KMS-11 (cell line): ENCODE data around the gene TTK.
A peak's percentile ranks its signal among the peaks of the same experiment; 100 is the strongest.

ENCODE experiments used
- H2AFZ ChIP-seq: fragments of 200-600 bp; sonication (generic); 2 replicates; pipeline ENCODE4 v1.6.1; 2016; ENCODE audit warnings: antibody characterized with exemption, mixed run types, low read depth
- H3K27ac ChIP-seq: fragments of 200-600 bp; sonication (generic); 2 replicates; pipeline ENCODE4 v1.6.1; 2016; ENCODE audit warnings: mild to moderate bottlenecking, mixed run types
- H3K27me3 ChIP-seq: fragments of 200-600 bp; sonication (generic); 2 replicates; pipeline ENCODE4 v1.6.1; 2017; ENCODE audit warnings: mild to moderate bottlenecking, low read depth, mixed run types, moderate library complexity; ENCODE audit not compliant: insufficient read depth
- H3K36me3 ChIP-seq: fragments of 200-600 bp; sonication (generic); 2 replicates; pipeline ENCODE4 v1.6.1; 2017; ENCODE audit warnings: mild to moderate bottlenecking, mixed run types; ENCODE audit not compliant: insufficient read depth
- H3K4me1 ChIP-seq: fragments of 200-600 bp; sonication (generic); 2 replicates; pipeline ENCODE4 v1.6.1; 2016; ENCODE audit warnings: mild to moderate bottlenecking, low read depth, mixed run types; ENCODE audit not compliant: poor library complexity, severe bottlenecking
- H3K4me2 ChIP-seq: fragments of 200-600 bp; sonication (generic); 2 replicates; pipeline ENCODE4 v1.7.0; 2016; ENCODE audit warnings: mild to moderate bottlenecking, mixed run types
- H3K4me3 ChIP-seq: fragments of 200-600 bp; sonication (generic); IDR thresholded peaks from 2 replicates; pipeline ENCODE4 v1.6.1; 2017; ENCODE audit warnings: low read depth, low read length, mixed read lengths; ENCODE audit not compliant: insufficient read depth
- H3K79me2 ChIP-seq: fragments of 200-600 bp; sonication (generic); 2 replicates; pipeline ENCODE4 v1.6.1; 2016; ENCODE audit warnings: low read depth, mixed run types; ENCODE audit not compliant: insufficient read depth
- H3K9ac ChIP-seq: fragments of 200-600 bp; sonication (generic); 2 replicates; pipeline ENCODE4 v1.6.1; 2016; ENCODE audit warnings: mild to moderate bottlenecking, mixed run types
- H4K20me1 ChIP-seq: fragments of 200-600 bp; sonication (generic); 2 replicates; pipeline ENCODE4 v1.6.1; 2016; ENCODE audit warnings: mild to moderate bottlenecking, mixed run types; ENCODE audit not compliant: insufficient read depth
- TF ChIP-seq, protein P1 (sequence below): fragments of 200-600 bp; sonication (generic); conservative IDR thresholded peaks from 2 replicates; pipeline ENCODE4 v1.6.1; 2017; ENCODE audit warnings: low read depth, mild to moderate bottlenecking, antibody characterized with exemption, low read length, moderate library complexity, mixed read lengths

Gene TTK

DNA sequence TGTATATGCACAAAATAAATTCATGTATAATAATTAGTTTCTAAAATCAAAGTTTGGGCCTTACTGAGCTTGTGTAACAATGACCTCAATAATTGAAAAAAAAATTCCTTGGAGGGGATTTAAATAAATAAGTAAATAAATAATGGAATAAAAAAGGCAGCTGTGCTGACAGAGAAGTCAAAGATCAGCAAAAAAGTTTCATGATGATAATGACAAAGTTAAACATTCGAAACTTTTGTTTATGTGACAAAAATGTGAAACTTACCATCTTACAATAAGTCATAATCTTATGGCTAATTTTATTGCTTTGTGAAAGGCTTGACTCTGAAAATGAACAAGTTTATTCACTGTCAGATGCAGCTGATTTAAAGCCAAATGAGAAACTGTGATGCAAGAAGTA is 3.1 kb upstream of the TTK start:
- TF ChIP-seq, protein P1, sequence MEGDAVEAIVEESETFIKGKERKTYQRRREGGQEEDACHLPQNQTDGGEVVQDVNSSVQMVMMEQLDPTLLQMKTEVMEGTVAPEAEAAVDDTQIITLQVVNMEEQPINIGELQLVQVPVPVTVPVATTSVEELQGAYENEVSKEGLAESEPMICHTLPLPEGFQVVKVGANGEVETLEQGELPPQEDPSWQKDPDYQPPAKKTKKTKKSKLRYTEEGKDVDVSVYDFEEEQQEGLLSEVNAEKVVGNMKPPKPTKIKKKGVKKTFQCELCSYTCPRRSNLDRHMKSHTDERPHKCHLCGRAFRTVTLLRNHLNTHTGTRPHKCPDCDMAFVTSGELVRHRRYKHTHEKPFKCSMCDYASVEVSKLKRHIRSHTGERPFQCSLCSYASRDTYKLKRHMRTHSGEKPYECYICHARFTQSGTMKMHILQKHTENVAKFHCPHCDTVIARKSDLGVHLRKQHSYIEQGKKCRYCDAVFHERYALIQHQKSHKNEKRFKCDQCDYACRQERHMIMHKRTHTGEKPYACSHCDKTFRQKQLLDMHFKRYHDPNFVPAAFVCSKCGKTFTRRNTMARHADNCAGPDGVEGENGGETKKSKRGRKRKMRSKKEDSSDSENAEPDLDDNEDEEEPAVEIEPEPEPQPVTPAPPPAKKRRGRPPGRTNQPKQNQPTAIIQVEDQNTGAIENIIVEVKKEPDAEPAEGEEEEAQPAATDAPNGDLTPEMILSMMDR: no peak
- Histone ChIP-seq H3K4me1 (peaks cover 4% of the 10 kb centered on the region), H3K79me2 (peaks cover 14% of the 10 kb centered on the region; the same call in 1 of the 2 replicates), H3K4me3 (no peak overlapping the region), H3K27ac (no peak overlapping the region), H2AFZ (no peak overlapping the region), H3K9ac (no peak overlapping the region), H4K20me1 (no peaks in the 10 kb centered on the region), H3K36me3 (no peaks in the 10 kb centered on the region), H3K27me3 (no peaks in the 10 kb centered on the region), H3K4me2 (no peak overlapping the region)

GRCh38 chr6:80003826-80004172 is 650 bp upstream of the TTK start:
- TF ChIP-seq, protein P1: no peak
- H3K4me1 ChIP-seq: peaks cover 4% of the 10 kb centered on the region
- peak overlapping the region; percentile 46; the same call in 1 of the 2 replicates for H3K9ac ChIP-seq
- no peaks in the 10 kb centered on the region for H3K36me3 ChIP-seq
- peak overlapping the region; percentile 86 for H2AFZ ChIP-seq
- no peaks in the 10 kb centered on the region for H3K27me3 ChIP-seq
- no peak overlapping the region for H3K27ac ChIP-seq
- peak overlapping the region; percentile 33; the same call in 1 of the 2 replicates for H3K4me2 ChIP-seq
- H3K4me3 ChIP-seq: no peak overlapping the region
- peaks cover 17% of the 10 kb centered on the region; the same call in 1 of the 2 replicates for H3K79me2 ChIP-seq
- no peaks in the 10 kb centered on the region for H4K20me1 ChIP-seq

DNA sequence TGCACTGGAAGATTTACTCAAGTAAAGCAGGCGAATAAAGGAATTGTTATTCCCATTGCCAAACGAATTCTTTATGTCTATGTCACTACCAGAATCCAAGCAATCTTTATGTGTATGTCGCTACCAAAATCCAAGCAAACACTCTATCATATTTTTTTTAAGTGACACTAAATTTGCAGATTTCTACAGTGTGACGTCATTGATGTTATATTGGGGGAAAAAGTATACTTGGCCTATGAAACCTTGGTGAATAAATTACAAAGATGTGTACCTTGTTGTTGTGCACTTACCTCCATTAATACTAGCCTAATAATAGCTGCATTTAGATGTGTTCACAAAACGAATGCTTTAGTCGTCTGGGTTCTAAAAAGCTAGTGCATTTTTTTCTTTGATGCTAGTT is 957 bp downstream of the TTK start:
- no peaks in the 10 kb centered on the region for H4K20me1 ChIP-seq
- TF ChIP-seq, protein P1: no peak
- no peak overlapping the region for H3K9ac ChIP-seq
- H3K4me1 ChIP-seq: peaks cover 4% of the 10 kb centered on the region
- H3K36me3 ChIP-seq: no peaks in the 10 kb centered on the region
- peaks cover 17% of the 10 kb centered on the region; the same call in 1 of the 2 replicates for H3K79me2 ChIP-seq
- H2AFZ ChIP-seq: no peak overlapping the region
- peak overlapping the region; percentile 58 for H3K4me2 ChIP-seq
- no peak overlapping the region for H3K4me3 ChIP-seq
- no peaks in the 10 kb centered on the region for H3K27me3 ChIP-seq
- H3K27ac ChIP-seq: no peak overlapping the region

GRCh38 chr6:80006541-80006940 is 2.1 kb downstream of the TTK start:
- no peaks in the 10 kb centered on the region for H4K20me1 ChIP-seq
- no peak overlapping the region for H3K27ac ChIP-seq
- H3K4me2 ChIP-seq: no peak overlapping the region
- H3K36me3 ChIP-seq: no peaks in the 10 kb centered on the region
- TF ChIP-seq, protein P1: no peak
- peaks cover 4% of the 10 kb centered on the region for H3K4me1 ChIP-seq
- H3K79me2 ChIP-seq: peaks cover 17% of the 10 kb centered on the region; the same call in 1 of the 2 replicates
- H3K9ac ChIP-seq: no peak overlapping the region
- no peak overlapping the region for H3K4me3 ChIP-seq
- H2AFZ ChIP-seq: no peak overlapping the region
- no peaks in the 10 kb centered on the region for H3K27me3 ChIP-seq
